Activated CD8-positive, alpha-beta memory T cell treated with anti-CD3 and anti-CD28 coated beads for 48 hours (primary cell): ENCODE measurements around the gene MAGI2.
"Not testable (repeated sequence)": the region's sequence is repeated elsewhere in the genome, so short reads cannot be mapped to it uniquely, and the experiment has no call there.

ENCODE experiments used
- DNase-seq, 3 experiments: peaks; one replicate each; pipeline ENCODE4 v3.0.0-alpha.2; 2020; ENCODE audit warnings: low read depth in 2 of 3, low spot score in 2 of 3

Gene MAGI2

DNA sequence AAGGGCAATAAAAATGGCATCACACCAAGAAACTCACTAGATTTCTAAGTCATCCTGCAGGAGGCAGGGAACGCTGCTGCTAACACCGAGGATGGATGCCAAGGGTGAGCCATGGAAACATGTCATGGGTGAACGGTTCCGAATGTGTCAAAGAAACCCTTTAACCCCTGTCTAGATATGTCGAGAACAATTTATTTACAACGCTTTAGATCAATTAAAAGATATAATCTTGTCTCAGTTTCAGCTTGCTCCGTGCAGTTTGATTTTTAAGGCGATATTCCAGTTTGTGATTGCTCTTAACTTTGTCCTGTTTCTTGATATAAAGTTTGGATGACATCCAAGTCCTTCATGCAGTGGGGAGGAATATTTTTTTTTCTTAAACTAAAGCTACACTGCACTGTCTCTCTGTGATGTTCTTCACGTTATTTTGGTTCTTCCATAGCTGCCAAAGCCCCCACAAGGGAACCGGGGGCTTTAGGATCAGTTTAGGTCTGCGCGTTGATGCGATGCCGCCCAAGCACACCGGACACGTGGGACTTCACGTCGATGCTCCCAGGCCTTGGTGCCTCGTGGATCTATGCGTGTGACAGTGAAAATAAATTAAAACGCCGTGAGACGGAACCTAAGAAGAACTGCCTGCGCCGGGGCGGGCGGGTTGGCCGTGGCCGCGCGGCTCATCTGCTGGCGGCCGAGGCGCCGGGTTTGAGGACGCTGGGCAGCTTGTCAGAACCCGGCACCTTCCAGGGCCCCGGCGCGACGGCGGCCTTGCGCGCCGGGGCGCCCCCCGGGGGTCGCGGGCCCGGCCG is 1434.6 kb downstream of the MAGI2 start:
- peak in 1 of 3 experiments; percentile 12 for DNase-seq

- no peak for DNase-seq
Measured at GRCh38 chr7:78017591-78018100, 1435.8 kb downstream of the MAGI2 start.

DNA sequence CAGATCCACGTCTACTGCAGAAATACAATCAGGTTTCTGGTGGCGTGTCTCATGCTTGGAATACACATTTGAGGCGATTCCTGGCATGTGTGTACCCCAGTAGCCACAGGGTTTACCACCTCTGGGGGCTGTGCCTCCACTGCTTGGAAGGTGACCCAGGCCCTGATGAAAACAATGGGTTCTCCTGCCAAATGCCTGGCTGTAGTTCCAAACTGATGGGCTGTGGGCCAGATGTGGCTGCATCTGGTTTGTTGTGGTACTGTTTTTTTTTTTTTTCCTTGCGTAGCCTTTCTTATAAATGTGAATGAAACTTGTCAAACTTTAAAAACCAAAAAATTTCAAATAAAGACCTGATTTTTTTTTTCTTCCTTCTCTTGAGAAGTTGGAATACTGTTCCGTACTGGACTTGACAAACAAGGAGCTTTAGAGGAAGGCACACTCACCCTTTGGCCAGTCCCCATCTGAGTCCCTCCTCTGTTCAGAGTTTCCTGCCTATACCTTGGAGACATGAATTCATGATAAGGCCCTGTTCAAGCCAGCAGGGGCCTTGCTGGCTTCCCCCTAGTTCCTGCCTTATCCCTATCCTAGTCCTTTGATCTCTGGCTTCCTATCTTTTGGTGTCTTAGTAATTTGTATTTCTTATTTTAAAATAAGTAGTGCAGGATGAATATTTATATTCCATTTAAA is 1437.8 kb downstream of the MAGI2 start:
- no peak for DNase-seq

- no peak for DNase-seq
Measured at GRCh38 chr7:78014401-78014800, 1439.1 kb downstream of the MAGI2 start.

- DNase-seq = no peak
Measured at GRCh38 chr7:78013386-78013785, 1440.1 kb downstream of the MAGI2 start.

DNA sequence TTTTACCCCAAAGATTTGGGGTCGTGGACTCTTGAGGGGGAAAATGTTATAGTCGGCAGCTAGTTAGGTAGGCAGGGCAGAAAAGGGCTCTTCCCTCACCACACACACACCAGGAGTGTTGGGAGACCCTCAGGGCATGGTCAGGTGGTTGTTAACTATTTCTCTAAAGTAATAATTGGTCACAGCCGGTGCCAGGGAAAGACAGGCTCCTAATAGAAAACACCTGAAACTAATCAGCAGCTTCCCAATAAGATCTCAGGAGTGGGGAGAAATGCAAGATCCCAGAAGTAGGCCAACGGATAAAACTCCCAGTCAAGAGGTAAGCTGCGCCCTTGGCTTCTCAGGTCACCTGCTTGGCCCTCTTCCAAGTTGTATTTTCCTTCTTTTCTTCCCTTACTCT is 1441.8 kb downstream of the MAGI2 start:
- no peak for DNase-seq

DNA sequence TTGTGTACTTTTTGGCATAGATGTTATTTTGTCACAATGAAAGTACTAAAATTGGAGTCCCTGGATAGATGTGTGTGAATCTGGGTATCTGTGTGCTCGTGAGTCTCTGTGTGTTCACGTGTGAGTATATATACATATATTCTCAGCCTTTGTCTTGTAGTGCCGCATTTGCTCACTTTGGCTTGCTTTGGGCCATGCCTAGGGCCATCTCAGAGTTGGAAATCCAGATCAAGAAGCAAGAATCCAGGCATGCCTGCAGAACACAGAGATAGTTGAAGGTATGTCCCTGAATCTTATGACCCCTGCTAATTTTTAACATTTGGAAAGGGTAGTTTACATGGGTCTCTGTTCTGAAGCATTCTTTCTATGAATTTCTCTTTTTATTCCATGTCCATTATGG is 1446.2 kb downstream of the MAGI2 start:
- DNase-seq = no peak

- DNase-seq = no peak
Measured at GRCh38 chr7:78006063-78006755, 1447.3 kb downstream of the MAGI2 start.

GRCh38 chr7:78002715-78003114 is 1450.8 kb downstream of the MAGI2 start:
- no peak for DNase-seq

- DNase-seq = no peak
Measured at GRCh38 chr7:78002021-78002420, 1451.4 kb downstream of the MAGI2 start.

DNA sequence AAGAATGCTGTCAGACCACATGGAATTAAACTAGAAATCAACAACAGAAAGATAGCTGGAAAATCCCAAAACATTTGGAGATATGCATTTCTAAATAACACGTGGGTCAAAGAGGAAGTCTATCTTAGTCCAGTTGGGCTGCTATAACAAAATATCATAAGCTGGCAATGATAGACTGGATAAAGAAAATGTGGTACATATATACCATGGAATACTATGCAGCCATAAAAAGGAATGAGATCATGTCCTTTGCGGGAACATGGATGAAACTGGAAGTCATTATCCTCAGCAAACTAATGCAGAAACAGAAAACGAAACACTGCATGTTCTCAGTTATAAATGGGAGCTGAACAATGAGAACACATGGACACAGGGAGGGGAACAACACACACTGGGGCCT is 1454.3 kb downstream of the MAGI2 start:
- not testable (repeated sequence) for DNase-seq

- DNase-seq = no peak
Measured at GRCh38 chr7:77995717-77996116, 1457.8 kb downstream of the MAGI2 start.

DNA sequence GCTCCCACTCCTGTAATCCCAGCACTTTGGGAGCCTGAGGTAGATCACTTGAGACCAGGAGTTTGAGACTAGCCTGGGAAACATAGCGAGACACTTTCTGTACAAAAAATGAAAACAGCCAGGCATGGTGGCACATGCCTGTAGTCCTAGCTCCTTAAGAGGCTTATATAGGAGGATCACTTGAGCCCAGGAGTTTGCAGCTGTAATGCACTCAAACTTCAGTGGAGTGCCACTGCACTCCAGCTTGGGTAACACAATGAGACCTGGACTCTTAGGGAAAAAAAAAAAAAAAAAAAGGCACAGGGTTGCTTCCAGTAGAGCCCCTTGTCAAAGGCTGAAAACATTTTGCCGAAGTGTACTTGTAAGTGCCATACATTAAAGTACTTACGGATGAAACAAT is 1459.6 kb downstream of the MAGI2 start:
- DNase-seq = no peak

DNA sequence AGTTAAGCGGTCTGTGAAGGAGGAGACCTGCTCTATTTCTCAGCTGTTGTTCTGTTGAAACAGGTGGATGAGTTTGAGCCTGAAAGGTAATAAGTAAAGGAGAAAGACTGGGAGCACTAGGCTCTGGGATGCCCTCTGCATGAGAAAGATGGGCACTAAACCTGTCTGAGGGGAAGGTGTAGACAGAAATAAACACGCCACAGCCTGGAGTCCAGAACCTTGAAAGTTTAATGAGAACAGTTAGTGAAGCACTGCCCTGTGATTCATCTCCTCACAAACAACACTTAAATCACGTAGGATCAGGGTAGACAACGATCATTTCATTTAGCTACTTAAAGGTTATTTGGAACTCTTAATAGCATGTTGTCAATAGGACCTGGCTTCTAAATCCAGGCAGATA is 1461.8 kb downstream of the MAGI2 start:
- no peak for DNase-seq

- DNase-seq = no peak
Measured at GRCh38 chr7:77989981-77990566, 1463.4 kb downstream of the MAGI2 start.

DNA sequence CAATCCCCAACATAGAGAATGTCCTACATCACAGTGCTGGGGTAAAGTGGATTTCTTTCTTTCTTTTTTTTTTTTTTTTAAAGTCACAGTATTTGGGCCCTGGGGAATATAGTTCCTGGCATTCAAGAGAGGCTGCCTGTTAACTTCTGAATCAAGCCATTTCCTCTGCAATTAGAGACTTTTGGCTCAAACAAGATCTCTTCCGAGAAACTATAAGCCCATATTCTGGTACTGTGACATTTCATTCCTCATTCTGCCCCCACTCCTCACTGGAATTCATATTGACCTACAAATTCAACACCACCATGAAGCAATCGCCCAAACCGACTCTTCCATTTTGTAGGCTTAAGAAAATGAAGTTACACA is 1467.5 kb downstream of the MAGI2 start:
- DNase-seq = no peak

- no peak for DNase-seq
Measured at GRCh38 chr7:77985232-77985973, 1468.1 kb downstream of the MAGI2 start.

DNA sequence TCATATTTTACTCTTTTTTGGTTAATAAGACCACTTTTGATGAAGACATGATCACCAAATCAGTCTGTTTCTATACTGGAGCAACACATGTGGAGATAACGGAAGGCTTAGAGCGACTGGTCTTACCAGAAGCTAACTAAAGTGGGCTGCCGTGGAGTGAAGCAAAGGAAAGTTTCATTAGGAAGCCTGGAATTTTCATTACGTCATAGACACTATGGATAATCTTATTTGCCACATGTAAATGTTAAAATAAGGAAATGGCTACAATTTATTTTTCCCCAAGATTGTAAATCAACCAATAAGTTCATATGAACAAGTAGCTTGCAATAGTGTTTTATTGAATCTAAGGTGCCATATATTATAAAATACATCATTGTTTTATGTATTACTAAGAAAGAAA is 1469.5 kb downstream of the MAGI2 start:
- DNase-seq = no peak

DNA sequence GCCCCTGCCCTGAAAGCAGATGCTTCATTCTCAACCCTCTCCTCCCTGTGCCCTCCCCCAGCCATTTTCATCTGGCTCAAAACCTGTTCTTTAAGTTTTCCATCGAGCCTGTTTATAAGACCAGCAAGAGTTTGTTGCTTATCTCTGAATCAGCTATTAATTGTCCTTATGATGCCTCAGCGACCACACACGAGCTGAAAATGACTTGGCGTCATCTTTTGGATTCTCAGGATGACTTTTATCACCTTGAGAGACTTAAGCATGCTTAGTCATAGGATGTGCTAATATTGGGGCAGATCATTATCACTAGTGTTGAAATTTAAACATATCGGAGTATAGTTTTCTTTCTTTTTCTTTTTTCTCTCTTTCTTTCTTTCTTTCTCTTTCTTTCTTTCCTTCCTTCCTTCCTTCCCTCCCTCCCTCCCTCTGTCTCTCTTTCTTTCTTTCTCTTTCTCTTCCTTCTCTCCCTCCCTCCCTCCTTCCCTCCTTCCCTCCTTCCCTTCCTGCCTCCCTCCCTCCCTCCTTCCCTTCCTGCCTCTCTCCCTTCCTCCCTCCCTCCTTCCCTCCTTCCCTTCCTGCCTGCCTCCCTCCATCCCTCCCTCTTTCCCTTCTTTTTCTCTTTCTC is 1470.4 kb downstream of the MAGI2 start:
- DNase-seq = no peak

DNA sequence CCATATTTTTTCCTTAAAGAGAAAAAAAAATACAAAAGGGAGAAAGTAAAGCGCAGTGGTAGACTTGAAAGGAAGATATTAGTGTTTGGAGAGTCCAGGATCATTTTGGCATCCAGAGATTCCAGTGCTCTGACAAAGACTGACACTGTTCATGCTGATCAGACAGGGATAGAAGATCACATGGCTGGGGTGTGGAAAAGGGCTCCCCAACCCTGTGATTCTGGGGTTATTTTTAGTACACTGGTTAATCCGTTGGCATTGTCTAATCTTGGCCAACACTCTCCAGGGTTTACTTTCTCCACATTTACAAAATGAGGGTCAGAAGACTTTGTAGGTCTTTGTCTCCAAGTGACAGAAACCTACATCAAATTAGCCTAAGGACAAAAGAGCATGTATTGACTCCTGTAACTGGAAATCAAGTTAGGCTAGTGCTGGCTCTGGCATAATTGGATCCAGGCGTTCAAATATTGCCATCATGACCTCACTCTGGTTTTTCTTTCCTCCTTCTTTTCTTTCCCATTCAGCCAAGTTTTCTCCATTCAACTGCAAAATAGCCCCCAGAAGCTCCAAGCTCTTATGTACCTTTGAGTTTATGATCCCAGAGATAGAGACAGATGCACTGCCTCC is 1473.3 kb downstream of the MAGI2 start:
- DNase-seq = no peak
